GM10847 (cell line): ENCODE results near the gene NOP9.

ENCODE experiments used
- POLR2A ChIP-seq: IDR thresholded peaks from 2 replicates; pipeline ENCODE4 v1.6.1; 2011; ENCODE audit not compliant: insufficient read length; ENCODE audit errors: extremely low read depth

Gene NOP9

GRCh38 chr14:24260026-24260779 lies 39.4 kb upstream of the NOP9 start:
- no peak for TF ChIP-seq POLR2A

DNA sequence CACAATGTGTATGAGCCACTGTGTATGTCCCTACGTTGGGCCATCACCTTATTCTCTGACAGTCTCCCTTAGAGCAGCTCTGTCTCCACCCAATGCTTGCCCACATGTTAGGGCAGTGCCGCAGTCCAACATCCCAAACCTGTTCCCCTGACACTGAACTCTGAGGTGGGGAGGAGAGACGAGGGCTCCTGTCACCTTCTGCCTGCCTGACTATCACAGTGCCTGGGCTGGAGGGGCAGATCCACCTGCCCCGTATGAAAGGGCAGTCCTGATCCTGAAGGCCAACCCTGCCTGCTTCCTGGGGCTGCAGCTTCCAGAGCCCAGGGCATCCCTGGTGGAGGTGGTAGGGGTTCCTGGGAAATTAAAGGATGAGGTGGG lies 38.9 kb upstream of the NOP9 start:
- no peak for TF ChIP-seq POLR2A

- no peak for TF ChIP-seq POLR2A
Measured at GRCh38 chr14:24261256-24261968, 38.2 kb upstream of the NOP9 start.

DNA sequence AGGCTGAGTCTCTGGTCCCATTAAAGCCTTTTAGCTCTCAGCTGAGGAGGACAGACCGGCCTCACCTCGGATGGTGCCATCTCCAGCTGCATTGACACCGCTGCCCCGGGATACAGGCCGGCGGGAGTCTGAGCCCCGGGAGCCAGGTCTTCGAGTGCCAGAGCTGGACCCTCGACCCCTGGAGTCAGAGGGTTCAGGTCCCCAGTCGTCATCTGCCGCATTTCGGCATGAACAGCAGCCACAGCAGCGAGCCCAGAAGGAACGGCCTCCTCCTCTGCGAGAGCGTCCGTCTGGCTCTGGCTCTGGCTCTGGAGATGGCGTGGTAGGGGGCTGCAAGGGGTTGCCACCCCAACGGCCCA lies 37.7 kb upstream of the NOP9 start:
- TF ChIP-seq POLR2A = no peak

DNA sequence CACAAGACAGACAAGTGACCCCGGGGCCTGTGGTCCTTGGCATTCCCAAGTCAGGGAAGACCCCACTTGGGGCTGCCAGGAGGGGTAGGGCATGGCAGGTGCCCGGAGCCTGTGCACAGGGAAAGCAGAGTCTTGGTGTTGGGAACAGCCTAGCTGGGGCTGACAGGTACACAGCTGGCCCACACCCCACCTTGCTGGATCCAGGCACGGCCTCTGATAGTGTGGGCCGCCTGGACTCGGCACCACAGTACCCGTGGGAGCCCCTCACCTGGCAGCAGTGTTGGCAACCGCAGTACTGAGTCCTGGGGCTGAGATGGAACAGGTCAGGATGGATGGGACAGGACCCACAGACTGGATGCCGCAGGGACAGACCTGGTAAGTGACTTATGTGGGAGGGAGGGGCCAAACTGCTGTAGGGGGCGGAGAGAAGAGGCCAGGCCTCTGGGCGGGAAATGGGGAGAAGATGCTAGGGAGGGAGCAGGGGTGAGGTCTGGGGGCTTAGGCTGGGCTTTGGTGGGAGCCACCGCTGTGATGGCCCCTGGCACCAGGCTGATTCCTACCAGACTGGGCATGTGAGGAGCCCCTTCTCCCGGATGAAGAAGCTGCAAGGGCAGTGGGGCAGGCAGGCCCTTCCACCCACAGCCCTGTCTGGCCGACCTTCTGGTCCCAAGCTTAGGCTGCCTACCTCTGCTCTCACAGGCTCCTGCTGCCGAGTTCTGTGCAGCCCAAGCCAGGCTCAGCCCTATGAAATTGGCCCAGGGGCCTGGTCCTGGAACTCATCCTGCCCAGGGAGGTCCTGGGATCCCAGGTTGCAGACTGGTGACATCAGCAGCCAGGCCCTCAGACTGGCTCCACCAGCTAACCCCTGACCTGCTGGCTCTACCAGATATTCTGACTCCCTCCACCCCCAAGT lies 36.6 kb upstream of the NOP9 start, which contains the start of gene TGM1:
TSS of gene TGM1 (minus strand) at position 357 of the 913 bp plus-strand sequence. CDS start 825 bp downstream, outside the sequence.
- no peak for TF ChIP-seq POLR2A

- no peak for TF ChIP-seq POLR2A
Measured at GRCh38 chr14:24263848-24264247, 35.8 kb upstream of the NOP9 start.

GRCh38 chr14:24264298-24264697 lies 35.4 kb upstream of the NOP9 start:
- TF ChIP-seq POLR2A = no peak

DNA sequence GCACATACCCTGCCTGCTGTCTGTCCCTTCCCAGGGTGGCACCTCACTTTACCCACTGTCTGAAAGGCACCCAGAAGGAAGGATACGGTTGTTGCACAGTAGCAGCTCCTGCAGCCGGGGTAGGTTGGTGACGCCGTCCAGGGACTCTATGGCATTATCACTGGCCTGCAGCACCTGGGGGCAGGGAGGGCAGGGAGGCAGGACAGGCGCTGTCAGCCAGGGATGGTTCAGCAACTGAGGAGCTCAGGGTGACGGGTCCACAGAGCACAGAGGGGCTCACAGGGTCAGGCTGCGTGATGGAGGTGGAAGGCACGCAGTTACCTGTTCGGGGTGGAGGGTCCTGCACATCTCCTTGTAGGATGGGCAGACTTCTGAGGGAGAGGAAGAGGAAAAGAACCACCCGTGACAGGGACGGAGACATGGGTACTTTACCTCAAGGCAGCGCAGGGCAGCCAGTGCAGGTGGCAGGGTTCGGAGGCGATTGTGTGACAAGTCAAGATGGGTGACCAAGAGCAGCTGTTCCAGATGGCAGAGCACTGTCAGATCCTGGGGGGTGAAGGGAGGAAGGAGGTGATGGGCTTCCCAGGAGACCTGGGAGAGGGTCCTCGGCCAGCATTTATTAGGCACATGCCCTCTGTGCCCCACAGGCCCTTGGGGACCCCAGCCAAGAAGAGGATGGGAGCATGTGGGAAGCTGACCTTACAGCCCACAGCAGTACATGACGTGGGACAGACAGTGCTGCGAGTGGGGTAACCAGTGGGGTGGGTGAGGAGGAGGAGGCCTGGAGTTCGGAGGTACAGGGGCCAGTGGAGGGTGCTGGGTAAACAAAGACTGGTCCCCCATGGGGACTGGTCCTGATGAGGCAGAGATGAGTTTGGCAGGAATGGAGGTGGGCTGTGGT lies 33.1 kb upstream of the NOP9 start:
- TF ChIP-seq POLR2A = no peak

DNA sequence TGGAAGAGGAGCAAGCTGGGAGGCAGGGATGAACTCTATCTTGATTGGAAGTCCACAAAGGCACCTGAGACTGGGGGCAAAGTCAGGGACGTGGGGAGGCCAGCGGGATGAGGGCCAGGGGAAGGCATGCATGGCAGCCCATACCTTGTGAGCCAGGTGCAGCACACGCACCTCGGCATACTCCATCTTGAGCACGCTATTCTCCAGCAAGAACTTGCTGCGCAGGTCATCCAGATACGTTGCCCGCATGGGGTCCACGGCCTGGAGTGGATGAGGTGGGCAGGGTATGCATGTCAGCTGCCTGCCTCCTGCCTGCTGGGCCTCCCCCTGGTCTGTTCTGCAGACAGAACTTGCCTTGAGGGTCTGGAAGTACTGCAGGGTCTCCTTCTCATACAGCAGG lies 32.1 kb upstream of the NOP9 start:
- no peak for TF ChIP-seq POLR2A

GRCh38 chr14:24268225-24268624 lies 31.4 kb upstream of the NOP9 start:
- TF ChIP-seq POLR2A = no peak

- TF ChIP-seq POLR2A = no peak
Measured at GRCh38 chr14:24269368-24269767, 30.3 kb upstream of the NOP9 start.

- no peak for TF ChIP-seq POLR2A
Measured at GRCh38 chr14:24269910-24270536, 29.6 kb upstream of the NOP9 start.

DNA sequence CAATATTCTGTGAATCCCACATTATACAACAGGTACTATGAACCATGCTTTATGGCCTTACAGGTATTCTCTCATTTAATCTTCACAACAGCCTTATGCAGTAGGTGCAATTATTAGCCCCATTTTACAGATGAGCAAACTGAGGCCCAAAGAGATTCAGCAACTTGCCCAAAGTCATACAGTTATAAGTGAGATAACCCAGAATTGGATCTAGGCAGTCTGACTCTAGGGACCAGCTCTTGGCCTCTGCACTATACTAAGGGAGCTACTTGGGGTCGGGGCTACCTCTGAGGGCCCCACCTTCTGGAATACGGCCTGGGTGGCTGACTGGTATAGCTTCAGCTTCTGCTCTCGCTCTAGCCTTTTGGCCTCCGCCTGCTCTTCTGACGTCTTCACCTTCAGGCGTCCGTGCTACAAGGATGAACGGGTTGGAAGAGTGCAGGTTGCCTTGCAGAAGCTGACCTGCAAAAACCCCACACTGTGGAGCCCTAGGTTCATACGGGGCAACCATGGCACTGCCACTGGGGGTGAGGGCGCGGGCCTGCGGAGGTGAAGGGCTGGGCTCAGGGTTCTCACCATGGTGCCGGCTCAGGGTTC lies 29.0 kb upstream of the NOP9 start:
- no peak for TF ChIP-seq POLR2A
